GM23248 (cell line): Measurements from ENCODE around the gene DMGDH.

ENCODE experiments used
- EZH2 ChIP-seq: fragments of 200-600 bp; sonication (generic); IDR thresholded peaks from 2 replicates; pipeline ENCODE4 v1.6.1; 2018; ENCODE audit warnings: antibody characterized with exemption, mild to moderate bottlenecking; ENCODE audit not compliant: insufficient read depth, poor library complexity, severe bottlenecking
- EZH2phosphoT487 ChIP-seq: fragments of 200-600 bp; sonication (generic); IDR thresholded peaks from 2 replicates; pipeline ENCODE4 v1.6.1; 2018; ENCODE audit warnings: antibody characterized with exemption, moderate library complexity, mild to moderate bottlenecking, low read depth; ENCODE audit not compliant: insufficient read depth

GRCh38 chr5:79086116-79086515 lies 16.6 kb upstream of the DMGDH start:
- no peak for TF ChIP-seq EZH2phosphoT487
- no peak for TF ChIP-seq EZH2
